H1 (cell line): Measurements from ENCODE around the gene ETFB. TPM values are rescaled to one million over a fixed set of nuclear protein-coding genes. Genes with fewer than 3 reads are reported as not detected.

ENCODE experiments used
- CHD2 ChIP-seq: IDR thresholded peaks from 2 replicates; pipeline ENCODE4 v1.6.1; 2012; ENCODE audit warnings: low read length, improper control_type of control experiment
- CTBP2 ChIP-seq: IDR thresholded peaks from 2 replicates; pipeline ENCODE4 v1.7.0; 2011; ENCODE audit warnings: borderline replicate concordance, mild to moderate bottlenecking, moderate library complexity, mixed read lengths, low read length; ENCODE audit not compliant: insufficient read depth, insufficient read length
- EP300 ChIP-seq, 2 experiments: IDR thresholded peaks; 1 replicate in 1 of 2; 2 replicates in 1 of 2; pipeline ENCODE4 v1.6.1; 2011 to 2012; ENCODE audit warnings: low read depth in 2 of 2, low read length in 2 of 2, mild to moderate bottlenecking in 2 of 2, borderline replicate concordance in 1 of 2, inconsistent platforms in 1 of 2, moderate library complexity in 1 of 2
- MAFK ChIP-seq: IDR thresholded peaks from 2 replicates; pipeline ENCODE4 v1.6.1; 2012; ENCODE audit warnings: low read depth, mild to moderate bottlenecking, improper control_type of control experiment, low read length
- SP2 ChIP-seq: IDR thresholded peaks from 2 replicates; pipeline ENCODE4 v1.6.1; 2012; ENCODE audit warnings: mild to moderate bottlenecking, low read length, inconsistent platforms
- TBP ChIP-seq: IDR thresholded peaks from 2 replicates; pipeline ENCODE4 v1.6.1; 2011; ENCODE audit warnings: low read depth, low read length, improper control_type of control experiment
- YY1 ChIP-seq: IDR thresholded peaks from 2 replicates; pipeline ENCODE4 v1.6.1; 2011; ENCODE audit warnings: low read depth, mild to moderate bottlenecking, low read length
- polyA plus RNA-seq, 7 experiments: library from polyadenylated mRNA; depleted of rRNA in 3 of 7; stranded (reverse) in 5 of 7; unstranded in 2 of 7; fragments of >200 nt in 5 of 7; fragments of 200-250 nt in 2 of 7; gene quantifications; 1 replicate in 5 of 7; 2 replicates in 1 of 7; 4 replicates in 1 of 7; pipeline versions ENCODE4 v1.2.1 to v1.2.3, GENCODE V29; 2011 to 2013; ENCODE audit warnings: missing spikeins in 2 of 7, mixed read lengths in 2 of 7
- total RNA-seq: library from RNA; stranded (reverse); fragmentation: NEBNext Ultra II Directional; extraction: Animal tissue kit (Norgen Biotek cat#: 25700); gene quantifications from 2 replicates; pipeline ENCODE4 v1.2.1, GENCODE V29; 2021
- TF ChIP-seq, protein P1 (sequence below): fragments of 300-600 bp; sonication (generic); IDR thresholded peaks from 2 replicates; pipeline ENCODE4 v1.7.1; 2012; ENCODE audit warnings: low read length, moderate library complexity, mild to moderate bottlenecking, inconsistent platforms; ENCODE audit not compliant: insufficient replicate concordance
- TF ChIP-seq, protein P2 (sequence below): IDR thresholded peaks from 2 replicates; pipeline ENCODE4 v1.6.1; 2011; ENCODE audit warnings: low read length, improper control_type of control experiment

The ETFB gene
- total and polyA plus RNA-seq, 2 of the 8 experiments (the other 6 are each of a cell fraction or from before 2014, with no cell fraction given): 40.0 to 66.5 TPM

DNA sequence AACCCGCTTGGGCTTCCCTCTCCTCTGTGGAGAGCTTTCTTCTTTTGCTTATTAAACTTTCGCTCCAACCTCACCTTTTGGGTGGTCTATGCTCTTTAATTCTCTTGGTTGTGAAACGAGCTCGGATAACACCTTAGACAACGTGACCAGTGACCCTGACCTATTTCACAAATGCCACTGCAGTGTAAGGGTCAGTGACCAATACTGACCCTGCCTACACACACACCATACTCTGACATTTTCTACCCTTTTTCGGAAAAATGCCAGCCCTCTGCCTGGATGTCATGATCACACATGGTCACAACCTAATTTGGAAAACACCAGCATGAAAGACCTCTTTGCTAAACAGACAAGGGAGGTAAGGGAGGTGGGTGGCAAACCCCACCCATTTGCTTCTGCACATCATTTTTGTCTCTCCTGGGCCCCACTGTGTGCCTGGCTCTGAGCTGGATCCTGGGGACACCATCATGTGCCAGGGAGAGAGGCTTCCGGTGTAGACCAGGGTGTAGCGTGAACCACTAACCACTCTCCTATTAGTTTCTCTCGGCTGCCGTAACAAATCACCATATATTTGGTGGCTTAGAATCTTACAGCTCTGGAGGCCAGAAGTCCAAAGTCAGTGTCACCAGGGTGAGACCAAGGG lies 9.9 kb downstream of the ETFB start (continued):
- TF ChIP-seq, protein P1, sequence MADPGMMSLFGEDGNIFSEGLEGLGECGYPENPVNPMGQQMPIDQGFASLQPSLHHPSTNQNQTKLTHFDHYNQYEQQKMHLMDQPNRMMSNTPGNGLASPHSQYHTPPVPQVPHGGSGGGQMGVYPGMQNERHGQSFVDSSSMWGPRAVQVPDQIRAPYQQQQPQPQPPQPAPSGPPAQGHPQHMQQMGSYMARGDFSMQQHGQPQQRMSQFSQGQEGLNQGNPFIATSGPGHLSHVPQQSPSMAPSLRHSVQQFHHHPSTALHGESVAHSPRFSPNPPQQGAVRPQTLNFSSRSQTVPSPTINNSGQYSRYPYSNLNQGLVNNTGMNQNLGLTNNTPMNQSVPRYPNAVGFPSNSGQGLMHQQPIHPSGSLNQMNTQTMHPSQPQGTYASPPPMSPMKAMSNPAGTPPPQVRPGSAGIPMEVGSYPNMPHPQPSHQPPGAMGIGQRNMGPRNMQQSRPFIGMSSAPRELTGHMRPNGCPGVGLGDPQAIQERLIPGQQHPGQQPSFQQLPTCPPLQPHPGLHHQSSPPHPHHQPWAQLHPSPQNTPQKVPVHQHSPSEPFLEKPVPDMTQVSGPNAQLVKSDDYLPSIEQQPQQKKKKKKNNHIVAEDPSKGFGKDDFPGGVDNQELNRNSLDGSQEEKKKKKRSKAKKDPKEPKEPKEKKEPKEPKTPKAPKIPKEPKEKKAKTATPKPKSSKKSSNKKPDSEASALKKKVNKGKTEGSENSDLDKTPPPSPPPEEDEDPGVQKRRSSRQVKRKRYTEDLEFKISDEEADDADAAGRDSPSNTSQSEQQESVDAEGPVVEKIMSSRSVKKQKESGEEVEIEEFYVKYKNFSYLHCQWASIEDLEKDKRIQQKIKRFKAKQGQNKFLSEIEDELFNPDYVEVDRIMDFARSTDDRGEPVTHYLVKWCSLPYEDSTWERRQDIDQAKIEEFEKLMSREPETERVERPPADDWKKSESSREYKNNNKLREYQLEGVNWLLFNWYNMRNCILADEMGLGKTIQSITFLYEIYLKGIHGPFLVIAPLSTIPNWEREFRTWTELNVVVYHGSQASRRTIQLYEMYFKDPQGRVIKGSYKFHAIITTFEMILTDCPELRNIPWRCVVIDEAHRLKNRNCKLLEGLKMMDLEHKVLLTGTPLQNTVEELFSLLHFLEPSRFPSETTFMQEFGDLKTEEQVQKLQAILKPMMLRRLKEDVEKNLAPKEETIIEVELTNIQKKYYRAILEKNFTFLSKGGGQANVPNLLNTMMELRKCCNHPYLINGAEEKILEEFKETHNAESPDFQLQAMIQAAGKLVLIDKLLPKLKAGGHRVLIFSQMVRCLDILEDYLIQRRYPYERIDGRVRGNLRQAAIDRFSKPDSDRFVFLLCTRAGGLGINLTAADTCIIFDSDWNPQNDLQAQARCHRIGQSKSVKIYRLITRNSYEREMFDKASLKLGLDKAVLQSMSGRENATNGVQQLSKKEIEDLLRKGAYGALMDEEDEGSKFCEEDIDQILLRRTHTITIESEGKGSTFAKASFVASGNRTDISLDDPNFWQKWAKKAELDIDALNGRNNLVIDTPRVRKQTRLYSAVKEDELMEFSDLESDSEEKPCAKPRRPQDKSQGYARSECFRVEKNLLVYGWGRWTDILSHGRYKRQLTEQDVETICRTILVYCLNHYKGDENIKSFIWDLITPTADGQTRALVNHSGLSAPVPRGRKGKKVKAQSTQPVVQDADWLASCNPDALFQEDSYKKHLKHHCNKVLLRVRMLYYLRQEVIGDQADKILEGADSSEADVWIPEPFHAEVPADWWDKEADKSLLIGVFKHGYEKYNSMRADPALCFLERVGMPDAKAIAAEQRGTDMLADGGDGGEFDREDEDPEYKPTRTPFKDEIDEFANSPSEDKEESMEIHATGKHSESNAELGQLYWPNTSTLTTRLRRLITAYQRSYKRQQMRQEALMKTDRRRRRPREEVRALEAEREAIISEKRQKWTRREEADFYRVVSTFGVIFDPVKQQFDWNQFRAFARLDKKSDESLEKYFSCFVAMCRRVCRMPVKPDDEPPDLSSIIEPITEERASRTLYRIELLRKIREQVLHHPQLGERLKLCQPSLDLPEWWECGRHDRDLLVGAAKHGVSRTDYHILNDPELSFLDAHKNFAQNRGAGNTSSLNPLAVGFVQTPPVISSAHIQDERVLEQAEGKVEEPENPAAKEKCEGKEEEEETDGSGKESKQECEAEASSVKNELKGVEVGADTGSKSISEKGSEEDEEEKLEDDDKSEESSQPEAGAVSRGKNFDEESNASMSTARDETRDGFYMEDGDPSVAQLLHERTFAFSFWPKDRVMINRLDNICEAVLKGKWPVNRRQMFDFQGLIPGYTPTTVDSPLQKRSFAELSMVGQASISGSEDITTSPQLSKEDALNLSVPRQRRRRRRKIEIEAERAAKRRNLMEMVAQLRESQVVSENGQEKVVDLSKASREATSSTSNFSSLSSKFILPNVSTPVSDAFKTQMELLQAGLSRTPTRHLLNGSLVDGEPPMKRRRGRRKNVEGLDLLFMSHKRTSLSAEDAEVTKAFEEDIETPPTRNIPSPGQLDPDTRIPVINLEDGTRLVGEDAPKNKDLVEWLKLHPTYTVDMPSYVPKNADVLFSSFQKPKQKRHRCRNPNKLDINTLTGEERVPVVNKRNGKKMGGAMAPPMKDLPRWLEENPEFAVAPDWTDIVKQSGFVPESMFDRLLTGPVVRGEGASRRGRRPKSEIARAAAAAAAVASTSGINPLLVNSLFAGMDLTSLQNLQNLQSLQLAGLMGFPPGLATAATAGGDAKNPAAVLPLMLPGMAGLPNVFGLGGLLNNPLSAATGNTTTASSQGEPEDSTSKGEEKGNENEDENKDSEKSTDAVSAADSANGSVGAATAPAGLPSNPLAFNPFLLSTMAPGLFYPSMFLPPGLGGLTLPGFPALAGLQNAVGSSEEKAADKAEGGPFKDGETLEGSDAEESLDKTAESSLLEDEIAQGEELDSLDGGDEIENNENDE: no peak
- TF ChIP-seq TBP (no peak), EP300 (IDR thresholded peaks at IDR 0.05; ENCODE audit: borderline replicate concordance in 1 of 2, low read depth in 2 of 2, low read length in 2 of 2) (no peak), YY1 (no peak), CHD2 (no peak), SP2 (no peak), CTBP2 (no peak), MAFK (no peak)
- TF ChIP-seq, protein P2, sequence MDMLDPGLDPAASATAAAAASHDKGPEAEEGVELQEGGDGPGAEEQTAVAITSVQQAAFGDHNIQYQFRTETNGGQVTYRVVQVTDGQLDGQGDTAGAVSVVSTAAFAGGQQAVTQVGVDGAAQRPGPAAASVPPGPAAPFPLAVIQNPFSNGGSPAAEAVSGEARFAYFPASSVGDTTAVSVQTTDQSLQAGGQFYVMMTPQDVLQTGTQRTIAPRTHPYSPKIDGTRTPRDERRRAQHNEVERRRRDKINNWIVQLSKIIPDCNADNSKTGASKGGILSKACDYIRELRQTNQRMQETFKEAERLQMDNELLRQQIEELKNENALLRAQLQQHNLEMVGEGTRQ: no peak
- TF ChIP-seq, all 59 proteins: peak for 0
